ENCODE data around the gene PDXK. TPM values are rescaled to one million over a fixed set of nuclear protein-coding genes. Genes with fewer than 3 reads are reported as not detected.

Gene PDXK
- total and polyA plus RNA-seq, 2 experiments from 2014 or later, result 103 to 192 TPM

- 63% methylated on average over 20 of the region's 20 CpGs for WGBS (ENCODE audit: low lambda C conversion rate, missing lambda C conversion rate)
- no peak overlapping the region for H2AFZ ChIP-seq
Measured at GRCh38 chr21:43778469-43779335, 59.8 kb downstream of the PDXK start.

GRCh38 chr21:43779660-43780059, 60.7 kb downstream of the PDXK start:
- WGBS (ENCODE audit: low lambda C conversion rate, missing lambda C conversion rate), result 84% methylated on average over 5 of the region's 5 CpGs
- H3K79me2 ChIP-seq, result peaks cover 14% of the 10 kb centered on the region

More at GRCh38 chr21:43778469-43779335, 59.8 kb downstream of the PDXK start:
- Histone ChIP-seq H3K4me2 (no peak overlapping the region), H3K27ac (peak overlapping the region; percentile 16), H3K9me3 (ENCODE audit: low read depth) (no peaks in the 10 kb centered on the region), H4K20me1 (ENCODE audit: insufficient read depth, poor library complexity, severe bottlenecking) (peaks cover 14% of the 10 kb centered on the region), H3K9me2 (replicated peaks; ENCODE audit: insufficient read depth) (no peaks in the 10 kb centered on the region), H3K4me3 (no peak overlapping the region), H3K79me2 (peaks cover 23% of the 10 kb centered on the region), H3K4me1 (ENCODE audit: insufficient read depth) (peaks cover 8% of the 10 kb centered on the region), H3K36me3 (replicated peaks; ENCODE audit: insufficient read depth, low read depth) (no peaks in the 10 kb centered on the region), H3K27me3 (no peaks in the 10 kb centered on the region)
- TF ChIP-seq EZH2phosphoT487 (IDR thresholded peaks at IDR 0.05; ENCODE audit: low read depth, severe bottlenecking, unreplicated experiment) (no peak), CTCF (IDR thresholded peaks at IDR 0.05; ENCODE audit: poor library complexity) (no peak), EZH2 (IDR thresholded peaks at IDR 0.05; ENCODE audit: borderline replicate concordance) (no peak)
- no peak for DNase-seq (ENCODE audit: low spot score)

GRCh38 chr21:43781846-43782245, 62.9 kb downstream of the PDXK start:
- H3K27ac ChIP-seq, result no peak overlapping the region
- H3K4me3 ChIP-seq, result no peak overlapping the region
- H3K9me2 ChIP-seq (replicated peaks; ENCODE audit: insufficient read depth), result no peaks in the 10 kb centered on the region
- H3K4me2 ChIP-seq, result no peak overlapping the region
- no peaks in the 10 kb centered on the region for H3K27me3 ChIP-seq
- H3K9me3 ChIP-seq (ENCODE audit: low read depth), result no peaks in the 10 kb centered on the region
- no peaks in the 10 kb centered on the region for H3K79me2 ChIP-seq
- DNase-seq (ENCODE audit: low spot score), result no peak
- no peaks in the 10 kb centered on the region for H3K36me3 ChIP-seq (replicated peaks; ENCODE audit: insufficient read depth, low read depth)
- H4K20me1 ChIP-seq (ENCODE audit: insufficient read depth, poor library complexity, severe bottlenecking), result no peaks in the 10 kb centered on the region
- H2AFZ ChIP-seq, result no peak overlapping the region
- TF ChIP-seq CTCF (IDR thresholded peaks at IDR 0.05; ENCODE audit: poor library complexity), result no peak
- TF ChIP-seq EZH2phosphoT487 (IDR thresholded peaks at IDR 0.05; ENCODE audit: low read depth, severe bottlenecking, unreplicated experiment), result no peak
- TF ChIP-seq EZH2 (IDR thresholded peaks at IDR 0.05; ENCODE audit: borderline replicate concordance), result no peak
- 80% methylated on average over 6 of the region's 6 CpGs for WGBS (ENCODE audit: low lambda C conversion rate, missing lambda C conversion rate)
- no peaks in the 10 kb centered on the region for H3K4me1 ChIP-seq (ENCODE audit: insufficient read depth)

More at GRCh38 chr21:43779660-43780059, 60.7 kb downstream of the PDXK start:
- peaks cover 8% of the 10 kb centered on the region for H3K4me1 ChIP-seq (ENCODE audit: insufficient read depth)
- no peaks in the 10 kb centered on the region for H3K9me3 ChIP-seq (ENCODE audit: low read depth)
- no peak for DNase-seq (ENCODE audit: low spot score)
- H3K27ac ChIP-seq, result no peak overlapping the region
- no peaks in the 10 kb centered on the region for H3K36me3 ChIP-seq (replicated peaks; ENCODE audit: insufficient read depth, low read depth)
- no peak overlapping the region for H3K4me3 ChIP-seq
- H3K4me2 ChIP-seq, result no peak overlapping the region
- H4K20me1 ChIP-seq (ENCODE audit: insufficient read depth, poor library complexity, severe bottlenecking), result peaks cover 7% of the 10 kb centered on the region
- H3K9me2 ChIP-seq (replicated peaks; ENCODE audit: insufficient read depth), result no peaks in the 10 kb centered on the region
- no peak overlapping the region for H2AFZ ChIP-seq
- H3K27me3 ChIP-seq, result no peaks in the 10 kb centered on the region
- no peak for TF ChIP-seq EZH2phosphoT487 (IDR thresholded peaks at IDR 0.05; ENCODE audit: low read depth, severe bottlenecking, unreplicated experiment)
- TF ChIP-seq CTCF (IDR thresholded peaks at IDR 0.05; ENCODE audit: poor library complexity), result no peak
- TF ChIP-seq EZH2 (IDR thresholded peaks at IDR 0.05; ENCODE audit: borderline replicate concordance), result no peak
